Measurements from ENCODE around the gene RAI2. TPM values are rescaled to one million over a fixed set of nuclear protein-coding genes. Genes with fewer than 3 reads are reported as not detected.

RAI2 gene
- total RNA-seq, 1 donor from 2014 or later, result not detected

DNA sequence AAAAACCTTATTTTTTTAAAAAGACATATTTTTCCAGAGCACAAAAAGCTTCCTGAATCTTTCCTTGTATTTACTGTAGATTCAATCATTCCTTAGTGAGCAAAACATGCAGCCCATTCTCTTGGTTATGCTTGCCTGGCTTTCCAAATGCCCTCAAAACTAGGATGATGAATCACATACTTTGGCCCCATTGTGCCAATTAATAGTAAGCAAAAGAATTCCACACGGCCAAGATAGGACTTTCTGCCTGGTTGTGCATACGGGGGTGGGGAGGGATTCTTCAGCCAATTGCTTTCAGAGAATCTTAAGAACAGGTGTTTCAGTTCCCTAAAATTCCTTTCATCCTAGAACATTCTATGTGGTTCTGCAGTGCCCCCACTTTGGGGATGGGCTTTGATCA is 7.0 kb downstream of the RAI2 start:
- peaks cover under 1% of the 10 kb centered on the region for H3K4me1 Mint-ChIP-seq
- Histone ChIP-seq H3K79me2 (ENCODE audit: low read depth) (no peaks in the 10 kb centered on the region), H3K9ac (no peak overlapping the region), H3K4me2 (no peak overlapping the region), H4K20me1 (ENCODE audit: low read depth) (no peaks in the 10 kb centered on the region), H3F3A (ENCODE audit: low read depth) (no peaks in the 10 kb centered on the region), H3K27me3 (peaks cover 34% of the 10 kb centered on the region), H3K9me3 (ENCODE audit: low read depth) (no peaks in the 10 kb centered on the region), H3K4me1 (peaks cover 5% of the 10 kb centered on the region), H2AFZ (replicated peaks) (no peak overlapping the region), H3K27ac (no peak overlapping the region), H3K36me3 (no peaks in the 10 kb centered on the region), H3K4me3 (no peak overlapping the region)
- peaks cover 2% of the 10 kb centered on the region for H3K9me3 Mint-ChIP-seq
- no peaks in the 10 kb centered on the region for H3K36me3 Mint-ChIP-seq
- TF ChIP-seq, protein P1, sequence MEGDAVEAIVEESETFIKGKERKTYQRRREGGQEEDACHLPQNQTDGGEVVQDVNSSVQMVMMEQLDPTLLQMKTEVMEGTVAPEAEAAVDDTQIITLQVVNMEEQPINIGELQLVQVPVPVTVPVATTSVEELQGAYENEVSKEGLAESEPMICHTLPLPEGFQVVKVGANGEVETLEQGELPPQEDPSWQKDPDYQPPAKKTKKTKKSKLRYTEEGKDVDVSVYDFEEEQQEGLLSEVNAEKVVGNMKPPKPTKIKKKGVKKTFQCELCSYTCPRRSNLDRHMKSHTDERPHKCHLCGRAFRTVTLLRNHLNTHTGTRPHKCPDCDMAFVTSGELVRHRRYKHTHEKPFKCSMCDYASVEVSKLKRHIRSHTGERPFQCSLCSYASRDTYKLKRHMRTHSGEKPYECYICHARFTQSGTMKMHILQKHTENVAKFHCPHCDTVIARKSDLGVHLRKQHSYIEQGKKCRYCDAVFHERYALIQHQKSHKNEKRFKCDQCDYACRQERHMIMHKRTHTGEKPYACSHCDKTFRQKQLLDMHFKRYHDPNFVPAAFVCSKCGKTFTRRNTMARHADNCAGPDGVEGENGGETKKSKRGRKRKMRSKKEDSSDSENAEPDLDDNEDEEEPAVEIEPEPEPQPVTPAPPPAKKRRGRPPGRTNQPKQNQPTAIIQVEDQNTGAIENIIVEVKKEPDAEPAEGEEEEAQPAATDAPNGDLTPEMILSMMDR (IDR thresholded peaks at IDR 0.05), result no peak
- no peak for TF ChIP-seq EZH2 (IDR thresholded peaks at IDR 0.05)
- TF ChIP-seq EZH2phosphoT487 (IDR thresholded peaks at IDR 0.05), result no peak
- no peak overlapping the region for H3K27ac Mint-ChIP-seq
- no peak for DNase-seq (ENCODE audit: low spot score)
- peaks cover 20% of the 10 kb centered on the region for H3K27me3 Mint-ChIP-seq (ENCODE audit: insufficient read depth, low read depth)
- H3K4me3 Mint-ChIP-seq, result no peak overlapping the region

DNA sequence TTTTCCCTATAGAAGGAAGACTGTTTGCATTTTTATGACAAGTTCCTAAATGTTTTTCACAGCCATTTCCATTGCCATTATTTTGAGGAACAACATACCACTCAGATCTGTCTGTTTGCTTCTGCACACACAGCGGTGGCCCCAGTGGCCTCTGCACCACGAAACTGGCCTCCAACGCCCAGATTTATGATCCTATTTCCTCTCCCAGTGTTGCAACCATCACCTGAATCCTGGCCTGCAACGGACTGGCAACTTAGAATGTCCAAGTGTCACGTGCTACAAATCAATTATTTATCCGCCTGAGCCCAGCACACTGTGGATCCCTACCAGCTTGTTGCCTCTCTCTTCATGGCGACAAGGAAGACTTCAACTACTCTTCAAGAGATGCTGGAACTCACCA is 9.2 kb downstream of the RAI2 start:
- no peaks in the 10 kb centered on the region for H3K36me3 ChIP-seq
- H3K9ac ChIP-seq, result no peak overlapping the region
- TF ChIP-seq, protein P1 (IDR thresholded peaks at IDR 0.05), result no peak
- TF ChIP-seq EZH2 (IDR thresholded peaks at IDR 0.05) (no peak), EZH2phosphoT487 (IDR thresholded peaks at IDR 0.05) (no peak)
- no peaks in the 10 kb centered on the region for H3K4me1 ChIP-seq
- Mint-ChIP-seq H3K4me3 (no peak overlapping the region), H3K9me3 (peaks cover 2% of the 10 kb centered on the region), H3K36me3 (no peaks in the 10 kb centered on the region), H3K27me3 (ENCODE audit: insufficient read depth, low read depth) (peaks cover 8% of the 10 kb centered on the region), H3K4me1 (no peaks in the 10 kb centered on the region), H3K27ac (no peak overlapping the region)
- no peak overlapping the region for H2AFZ ChIP-seq (replicated peaks)
- no peak overlapping the region for H3K4me2 ChIP-seq
- DNase-seq (ENCODE audit: low spot score), result no peak
- no peaks in the 10 kb centered on the region for H3F3A ChIP-seq (ENCODE audit: low read depth)
- H4K20me1 ChIP-seq (ENCODE audit: low read depth), result no peaks in the 10 kb centered on the region
- H3K27me3 ChIP-seq, result peaks cover 12% of the 10 kb centered on the region
- H3K79me2 ChIP-seq (ENCODE audit: low read depth), result no peaks in the 10 kb centered on the region
- H3K4me3 ChIP-seq, result no peak overlapping the region
- no peaks in the 10 kb centered on the region for H3K9me3 ChIP-seq (ENCODE audit: low read depth)
- no peak overlapping the region for H3K27ac ChIP-seq

DNA sequence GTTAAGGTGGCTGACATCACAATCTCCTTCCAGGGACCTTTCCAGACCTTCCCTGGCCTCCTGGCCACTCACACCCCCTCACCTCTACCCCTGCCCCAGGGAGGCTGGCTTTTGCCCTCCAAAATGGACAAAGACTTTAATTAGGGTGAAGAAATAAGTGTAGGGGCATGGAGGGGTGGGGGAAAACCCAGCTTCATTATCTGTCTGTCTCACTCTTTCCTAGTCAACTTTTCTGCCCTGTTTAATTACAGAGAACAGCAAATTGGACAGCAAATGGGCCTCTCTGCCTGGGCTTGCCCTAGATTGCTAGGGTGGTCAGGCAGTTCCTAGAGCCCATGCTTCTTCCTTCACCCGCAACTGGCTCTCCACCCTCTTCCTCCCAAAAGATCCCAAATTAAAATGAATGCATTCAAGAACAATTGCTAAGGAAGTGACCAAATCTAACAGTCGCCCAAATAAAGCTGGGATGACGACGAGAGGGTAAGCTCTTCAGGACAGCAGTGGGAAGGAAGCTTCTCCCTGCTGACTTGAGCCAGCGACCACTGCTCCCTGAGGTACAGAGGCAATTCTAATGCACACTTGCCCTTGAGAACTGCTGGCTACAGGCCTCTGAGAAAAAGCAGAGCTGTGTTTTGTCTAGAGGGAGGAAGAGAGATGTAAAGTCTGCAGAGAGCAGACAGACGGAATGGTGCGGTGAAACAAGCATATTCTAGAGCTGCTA is 12.4 kb downstream of the RAI2 start:
- Mint-ChIP-seq H3K36me3 (no peaks in the 10 kb centered on the region), H3K4me3 (no peak overlapping the region), H3K27ac (no peak overlapping the region), H3K27me3 (ENCODE audit: insufficient read depth, low read depth) (peaks cover 5% of the 10 kb centered on the region), H3K9me3 (no peaks in the 10 kb centered on the region), H3K4me1 (no peaks in the 10 kb centered on the region)
- no peaks in the 10 kb centered on the region for H3K9me3 ChIP-seq (ENCODE audit: low read depth)
- H3K4me1 ChIP-seq, result no peaks in the 10 kb centered on the region
- no peaks in the 10 kb centered on the region for H3K79me2 ChIP-seq (ENCODE audit: low read depth)
- H3K4me2 ChIP-seq, result no peak overlapping the region
- no peak overlapping the region for H2AFZ ChIP-seq (replicated peaks)
- no peak overlapping the region for H3K9ac ChIP-seq
- H3K4me3 ChIP-seq, result no peak overlapping the region
- H3K27ac ChIP-seq, result no peak overlapping the region
- H3K27me3 ChIP-seq, result no peaks in the 10 kb centered on the region
- no peaks in the 10 kb centered on the region for H3F3A ChIP-seq (ENCODE audit: low read depth)
- TF ChIP-seq EZH2phosphoT487 (IDR thresholded peaks at IDR 0.05) (no peak), EZH2 (IDR thresholded peaks at IDR 0.05) (no peak)
- TF ChIP-seq, protein P1 (IDR thresholded peaks at IDR 0.05), result no peak
- no peak for DNase-seq (ENCODE audit: low spot score)
- no peaks in the 10 kb centered on the region for H4K20me1 ChIP-seq (ENCODE audit: low read depth)
- no peaks in the 10 kb centered on the region for H3K36me3 ChIP-seq
